ENCODE measurements around the gene TSC2.

DNA sequence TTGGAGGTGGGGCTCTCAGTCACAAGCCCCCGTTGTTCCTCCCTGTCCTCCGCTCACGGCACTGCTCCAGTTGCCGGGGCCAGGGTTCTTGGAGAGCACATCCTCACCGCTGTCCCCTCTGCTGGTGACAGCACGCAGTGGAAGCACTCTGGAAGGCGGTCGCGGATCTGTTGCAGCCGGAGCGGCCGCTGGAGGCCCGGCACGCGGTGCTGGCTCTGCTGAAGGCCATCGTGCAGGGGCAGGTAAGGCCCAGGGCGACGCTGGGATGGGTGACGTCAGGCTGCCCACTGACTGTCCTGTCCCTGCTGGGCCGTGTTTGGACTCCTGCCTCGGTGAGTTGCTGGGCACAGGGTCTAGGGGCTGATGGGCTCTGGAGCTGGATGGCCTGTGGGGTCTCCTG lies 5.4 kb downstream of the TSC2 start:
- TF ChIP-seq, protein P1, sequence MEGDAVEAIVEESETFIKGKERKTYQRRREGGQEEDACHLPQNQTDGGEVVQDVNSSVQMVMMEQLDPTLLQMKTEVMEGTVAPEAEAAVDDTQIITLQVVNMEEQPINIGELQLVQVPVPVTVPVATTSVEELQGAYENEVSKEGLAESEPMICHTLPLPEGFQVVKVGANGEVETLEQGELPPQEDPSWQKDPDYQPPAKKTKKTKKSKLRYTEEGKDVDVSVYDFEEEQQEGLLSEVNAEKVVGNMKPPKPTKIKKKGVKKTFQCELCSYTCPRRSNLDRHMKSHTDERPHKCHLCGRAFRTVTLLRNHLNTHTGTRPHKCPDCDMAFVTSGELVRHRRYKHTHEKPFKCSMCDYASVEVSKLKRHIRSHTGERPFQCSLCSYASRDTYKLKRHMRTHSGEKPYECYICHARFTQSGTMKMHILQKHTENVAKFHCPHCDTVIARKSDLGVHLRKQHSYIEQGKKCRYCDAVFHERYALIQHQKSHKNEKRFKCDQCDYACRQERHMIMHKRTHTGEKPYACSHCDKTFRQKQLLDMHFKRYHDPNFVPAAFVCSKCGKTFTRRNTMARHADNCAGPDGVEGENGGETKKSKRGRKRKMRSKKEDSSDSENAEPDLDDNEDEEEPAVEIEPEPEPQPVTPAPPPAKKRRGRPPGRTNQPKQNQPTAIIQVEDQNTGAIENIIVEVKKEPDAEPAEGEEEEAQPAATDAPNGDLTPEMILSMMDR (IDR thresholded peaks at IDR 0.05): no peak
- TF ChIP-seq POLR2A (IDR thresholded peaks at IDR 0.05): no peak

Measured in Peyer's patch (tissue), 4 donors.